ENCODE results near the gene NR2E1. TPM values are rescaled to one million over a fixed set of nuclear protein-coding genes. Genes with fewer than 3 reads are reported as not detected.

The NR2E1 gene
- total RNA-seq = not detected
- long read RNA-seq = 0 reads

DNA sequence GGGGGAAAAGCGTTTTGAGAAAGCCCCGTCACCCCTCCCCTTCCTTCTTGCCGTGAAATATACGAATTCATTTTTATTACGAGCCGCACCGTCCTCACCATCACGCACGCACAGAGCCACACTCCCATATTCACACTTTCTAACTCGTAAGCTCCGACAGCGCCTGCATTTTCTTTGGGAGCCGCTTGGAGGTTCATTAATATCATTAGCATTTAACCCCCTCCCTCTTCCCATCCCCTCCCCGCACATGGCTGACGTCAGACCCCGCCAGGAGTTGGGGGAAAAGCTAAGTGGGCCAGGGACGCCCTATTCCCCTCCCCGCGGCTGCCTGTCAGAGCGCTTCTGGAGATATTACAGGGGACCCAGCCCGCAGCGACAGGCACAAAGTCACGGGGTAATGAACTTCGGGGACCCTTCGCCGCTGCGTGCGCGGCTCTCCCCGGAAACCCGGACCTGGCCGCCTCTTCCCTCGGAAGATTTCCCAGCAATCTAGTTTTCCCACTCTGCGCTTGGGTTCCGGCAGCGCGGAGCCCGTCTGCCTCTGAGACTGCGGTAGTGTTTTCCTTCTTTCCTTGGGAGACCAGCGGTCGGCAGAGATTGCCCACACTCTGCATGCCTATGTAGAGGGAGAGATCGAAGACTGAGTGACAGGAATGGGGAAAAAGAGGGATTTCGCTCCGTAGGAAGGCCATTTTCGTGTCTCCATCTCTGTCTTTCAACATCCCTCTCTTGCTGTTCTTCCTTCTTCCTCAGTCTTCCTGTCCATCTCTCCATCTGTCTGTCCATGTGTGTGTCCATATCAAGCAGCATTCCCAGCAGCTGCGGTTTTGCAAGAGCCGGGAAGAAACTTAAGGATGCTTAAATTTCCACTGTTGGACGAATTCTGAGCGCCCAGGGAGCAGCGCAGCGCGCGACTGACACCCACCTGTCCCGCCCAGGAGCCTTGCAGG, at the start of gene NR2E1:
TSS of gene NR2E1 (plus strand) at position 309 of the 950 bp plus-strand sequence. CDS start 744 bp downstream, outside the sequence.
- H3K4me3 ChIP-seq = no peak within 1 kb of the TSS
- DNase-seq = no peak
- ATAC-seq = no peak
- H3K9me3 ChIP-seq = no peaks in the 10 kb centered on the region
- peaks cover 0 to 21% (median 0%) of the 10 kb centered on the region in 4 donors for H3K4me1 ChIP-seq
- no peaks in the 10 kb centered on the region for H3K36me3 ChIP-seq
- intact Hi-C loops (cut with DNase I) = no loop called here
- WGBS (ENCODE audit: insufficient coverage, low coverage, low lambda C conversion rate, missing lambda C conversion rate) = 6% methylated on average over 32 of the region's 54 CpGs
- H3K27ac ChIP-seq = no peak within 1 kb of the TSS
- TF ChIP-seq POLR2A (IDR thresholded peaks at IDR 0.05) = no peak
- peaks cover 17 to 54% of the 10 kb centered on the region in 2 donors for H3K27me3 ChIP-seq

DNA sequence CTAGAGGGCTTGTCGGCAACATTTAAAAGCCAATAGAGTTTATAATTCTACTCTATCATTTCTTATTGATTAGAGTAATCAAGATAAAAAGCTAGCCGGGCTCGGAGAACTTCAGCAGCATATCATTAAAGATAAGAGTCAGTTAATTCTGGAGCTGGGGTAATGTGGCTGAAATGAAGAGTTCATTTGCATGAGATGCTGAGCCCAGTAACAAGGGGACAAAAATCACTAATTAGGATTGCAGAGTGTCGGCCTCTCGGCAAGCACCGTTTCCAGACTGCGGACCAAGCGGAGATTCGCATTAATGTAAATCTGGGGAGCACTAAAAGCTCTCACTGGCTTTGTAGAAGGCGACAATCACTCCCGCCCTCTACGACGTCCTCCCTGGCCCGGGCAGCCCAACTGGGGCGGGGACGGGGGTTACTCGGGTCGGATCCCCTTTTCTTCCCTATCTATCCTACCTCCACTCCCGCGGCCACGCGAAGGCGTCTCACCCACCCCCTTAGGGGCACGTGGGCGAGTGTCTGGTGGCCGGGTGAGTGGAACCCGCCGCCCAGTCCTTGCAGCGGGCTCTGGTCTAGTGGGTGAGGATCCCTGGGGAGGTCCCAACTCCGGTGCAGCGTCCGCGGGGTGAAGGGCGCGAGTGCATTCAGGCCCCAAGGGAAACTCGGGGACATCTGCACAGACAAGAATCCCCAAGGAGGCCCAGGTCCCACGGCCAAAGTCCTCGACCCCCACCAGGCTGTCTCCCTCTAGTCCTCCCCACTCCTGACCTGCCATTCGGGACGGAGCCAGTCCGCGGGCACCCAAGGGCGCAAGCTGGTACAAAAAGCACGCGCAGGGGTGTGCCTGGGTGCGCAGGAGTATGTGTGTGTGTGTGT, 49.0 kb upstream of the NR2E1 start:
- WGBS (ENCODE audit: insufficient coverage, low coverage, low lambda C conversion rate, missing lambda C conversion rate) = 15% methylated on average over 22 of the region's 46 CpGs
- H3K36me3 ChIP-seq = no peaks in the 10 kb centered on the region
- intact Hi-C loops (cut with DNase I) = loop anchor here in 1 of 2 donors (10.0 kb wide), 1 partner anchor 388 kb away; no protein-coding TSS in a partner anchor
- TF ChIP-seq, protein P1, sequence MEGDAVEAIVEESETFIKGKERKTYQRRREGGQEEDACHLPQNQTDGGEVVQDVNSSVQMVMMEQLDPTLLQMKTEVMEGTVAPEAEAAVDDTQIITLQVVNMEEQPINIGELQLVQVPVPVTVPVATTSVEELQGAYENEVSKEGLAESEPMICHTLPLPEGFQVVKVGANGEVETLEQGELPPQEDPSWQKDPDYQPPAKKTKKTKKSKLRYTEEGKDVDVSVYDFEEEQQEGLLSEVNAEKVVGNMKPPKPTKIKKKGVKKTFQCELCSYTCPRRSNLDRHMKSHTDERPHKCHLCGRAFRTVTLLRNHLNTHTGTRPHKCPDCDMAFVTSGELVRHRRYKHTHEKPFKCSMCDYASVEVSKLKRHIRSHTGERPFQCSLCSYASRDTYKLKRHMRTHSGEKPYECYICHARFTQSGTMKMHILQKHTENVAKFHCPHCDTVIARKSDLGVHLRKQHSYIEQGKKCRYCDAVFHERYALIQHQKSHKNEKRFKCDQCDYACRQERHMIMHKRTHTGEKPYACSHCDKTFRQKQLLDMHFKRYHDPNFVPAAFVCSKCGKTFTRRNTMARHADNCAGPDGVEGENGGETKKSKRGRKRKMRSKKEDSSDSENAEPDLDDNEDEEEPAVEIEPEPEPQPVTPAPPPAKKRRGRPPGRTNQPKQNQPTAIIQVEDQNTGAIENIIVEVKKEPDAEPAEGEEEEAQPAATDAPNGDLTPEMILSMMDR (IDR thresholded peaks at IDR 0.05) = no peak
- TF ChIP-seq POLR2A (IDR thresholded peaks at IDR 0.05) = no peak
- H3K9me3 ChIP-seq = no peaks in the 10 kb centered on the region
- H3K27me3 ChIP-seq = peaks cover 13 to 24% of the 10 kb centered on the region in 2 donors
- DNase-seq = peak in 1 of 3 donors; percentile 44
- H3K27ac ChIP-seq = no peak overlapping the region
- peaks cover 0 to 49% (median 4%) of the 10 kb centered on the region in 4 donors for H3K4me1 ChIP-seq
- no peak for ATAC-seq
- no peak overlapping the region for H3K4me3 ChIP-seq

DNA sequence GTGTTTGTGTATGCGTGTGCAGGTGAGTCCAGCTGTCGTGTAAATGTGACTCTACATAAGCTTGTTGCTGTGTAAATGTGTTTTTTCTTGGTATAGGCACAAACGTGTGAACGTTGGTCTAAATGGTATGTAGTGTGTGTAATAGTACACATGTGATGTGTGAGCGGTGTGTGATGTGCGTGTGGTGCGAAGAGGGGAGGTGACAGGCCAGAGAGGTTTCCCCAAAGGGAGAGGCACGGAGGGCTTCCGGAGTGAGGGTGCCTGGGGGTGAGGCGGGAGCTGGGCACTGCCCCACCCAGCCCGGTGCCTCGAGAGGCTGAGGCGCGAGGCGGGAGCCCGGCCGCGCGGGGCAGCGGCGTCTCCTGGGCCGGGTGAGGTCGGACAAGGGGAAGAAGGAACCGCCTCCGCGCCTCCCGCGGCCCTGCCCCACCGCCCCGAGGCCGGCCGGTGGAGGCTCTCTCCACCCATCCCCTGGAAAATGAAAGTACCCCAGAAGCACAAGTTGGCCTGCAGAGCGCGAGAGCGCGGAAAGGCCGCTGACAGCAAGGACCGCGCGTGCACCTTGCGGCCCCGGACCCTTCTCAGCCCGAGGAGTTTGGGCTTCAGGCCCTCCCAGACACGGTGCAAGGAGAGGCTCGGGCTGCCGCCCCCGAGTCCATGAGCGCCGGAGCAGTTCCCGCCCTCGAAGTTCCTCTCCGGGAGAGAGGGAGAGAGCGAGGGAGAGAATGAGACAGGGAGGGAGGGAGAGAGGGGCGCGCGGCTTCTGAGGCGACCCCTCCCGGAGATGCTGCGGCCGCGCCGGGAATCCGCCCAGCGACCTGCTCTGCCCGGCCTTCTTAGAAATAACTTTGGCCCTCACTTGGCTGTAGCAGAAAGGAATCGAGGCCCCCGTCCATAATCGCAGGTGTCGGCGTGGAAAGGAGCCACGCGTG, 48.1 kb upstream of the NR2E1 start:
- Histone ChIP-seq H3K4me1 (peaks cover 0 to 49% (median 4%) of the 10 kb centered on the region in 4 donors), H3K27me3 (peaks cover 13 to 24% of the 10 kb centered on the region in 2 donors), H3K27ac (no peak overlapping the region), H3K9me3 (no peaks in the 10 kb centered on the region), H3K4me3 (peak overlapping the region; percentile 54 to 68 (median 57)), H3K36me3 (no peaks in the 10 kb centered on the region)
- peak; percentile 47 to 64 (median 56) for DNase-seq
- peak; percentile 51 to 62 (median 60) for ATAC-seq
- intact Hi-C loops (cut with DNase I) = loop anchor here in 1 of 2 donors (10.0 kb wide), 1 partner anchor 387 kb away; no protein-coding TSS in a partner anchor
- 0% methylated on average over 22 of the region's 72 CpGs for WGBS (ENCODE audit: insufficient coverage, low coverage, low lambda C conversion rate, missing lambda C conversion rate)
- TF ChIP-seq POLR2A (IDR thresholded peaks at IDR 0.05) = no peak
- TF ChIP-seq, protein P1 (IDR thresholded peaks at IDR 0.05) = no peak

DNA sequence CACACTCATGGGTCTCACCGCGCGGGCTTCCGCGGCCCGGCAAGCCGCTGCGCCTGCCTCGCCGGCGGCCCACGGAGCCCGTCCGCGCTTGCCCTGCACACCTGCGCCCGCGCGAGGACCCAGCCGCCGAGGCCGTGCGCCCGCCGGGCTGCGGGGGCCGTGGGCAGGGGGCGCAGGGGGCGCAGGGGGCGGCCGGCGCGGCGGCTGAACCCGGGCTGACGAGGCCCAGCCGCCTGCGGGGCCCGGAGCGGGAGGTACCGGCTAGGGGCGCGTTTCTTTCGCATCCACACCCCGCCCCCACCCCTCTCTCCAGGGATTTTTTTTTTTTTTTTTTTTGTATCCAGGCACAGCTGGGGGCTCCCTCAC, 47.5 kb upstream of the NR2E1 start:
- Histone ChIP-seq H3K36me3 (no peaks in the 10 kb centered on the region), H3K27ac (no peak overlapping the region), H3K4me1 (peaks cover 0 to 47% (median 4%) of the 10 kb centered on the region in 4 donors), H3K4me3 (peak overlapping the region; percentile 54 to 68 (median 57)), H3K27me3 (peaks cover 13 to 24% of the 10 kb centered on the region in 2 donors), H3K9me3 (no peaks in the 10 kb centered on the region)
- WGBS (ENCODE audit: insufficient coverage, low coverage, low lambda C conversion rate, missing lambda C conversion rate) = no CpG with 5 or more reads among the region's 45 CpGs
- no peak for ATAC-seq
- TF ChIP-seq POLR2A (IDR thresholded peaks at IDR 0.05) = no peak
- TF ChIP-seq, protein P1 (IDR thresholded peaks at IDR 0.05) = no peak
- no peak for DNase-seq
- intact Hi-C loops (cut with DNase I) = loop anchor here in 1 of 2 donors (10.0 kb wide), 1 partner anchor 386 kb away; no protein-coding TSS in a partner anchor
